Activated naive CD8-positive, alpha-beta T cell (primary cell): ENCODE results near the gene LGALS7B.
"Not testable (repeated sequence)": the region's sequence is repeated elsewhere in the genome, so short reads cannot be mapped to it uniquely, and the experiment has no call there.

ENCODE experiments used
- H3K27ac Mint-ChIP-seq: one replicate; pipeline ENCODE4 v1.8.0; 2021; ENCODE audit warnings: mixed read lengths
- H3K27me3 Mint-ChIP-seq: one replicate; pipeline ENCODE4 v1.8.0; 2021; ENCODE audit warnings: mixed read lengths
- H3K36me3 Mint-ChIP-seq: one replicate; pipeline ENCODE4 v1.8.0; 2021; ENCODE audit warnings: mixed read lengths
- H3K4me1 Mint-ChIP-seq: one replicate; pipeline ENCODE4 v1.8.0; 2021; ENCODE audit warnings: low read depth, mixed read lengths
- H3K4me3 Mint-ChIP-seq: one replicate; pipeline ENCODE4 v1.8.0; 2021; ENCODE audit warnings: mild to moderate bottlenecking, mixed read lengths
- H3K9me3 Mint-ChIP-seq: one replicate; pipeline ENCODE4 v1.8.0; 2021; ENCODE audit warnings: low read depth, mixed read lengths

The LGALS7B gene

GRCh38 chr19:38816131-38816750 lies 27.2 kb downstream of the LGALS7B start:
- no peaks in the 10 kb centered on the region for H3K36me3 Mint-ChIP-seq
- no peaks in the 10 kb centered on the region for H3K9me3 Mint-ChIP-seq
- no peak overlapping the region for H3K27ac Mint-ChIP-seq

DNA sequence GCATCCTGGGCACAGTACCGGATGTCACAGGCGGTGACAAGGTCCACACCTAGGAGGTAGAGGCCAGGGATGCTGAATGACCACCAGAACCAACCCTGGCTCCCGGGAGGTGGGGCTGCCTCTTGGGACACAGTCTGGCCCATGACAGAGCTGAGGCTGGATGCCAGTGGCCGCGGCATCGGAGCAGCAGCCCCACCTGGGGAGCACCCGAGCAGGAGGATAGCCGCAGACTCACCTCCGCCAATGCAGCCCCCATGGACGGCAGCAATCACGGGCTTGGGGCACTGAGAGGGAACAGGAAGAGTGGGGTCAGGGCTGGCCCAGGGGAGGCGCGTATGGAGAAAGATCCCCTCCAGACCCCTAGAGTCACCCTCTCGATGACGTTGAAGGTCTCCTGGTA lies 28.1 kb downstream of the LGALS7B start:
- no peaks in the 10 kb centered on the region for H3K9me3 Mint-ChIP-seq
- H3K27me3 Mint-ChIP-seq = no peaks in the 10 kb centered on the region
- H3K4me1 Mint-ChIP-seq = peaks cover 7% of the 10 kb centered on the region
- H3K27ac Mint-ChIP-seq = no peak overlapping the region
- H3K36me3 Mint-ChIP-seq = no peaks in the 10 kb centered on the region
- no peak overlapping the region for H3K4me3 Mint-ChIP-seq

More at GRCh38 chr19:38816131-38816750, 27.2 kb downstream of the LGALS7B start:
- H3K4me1 Mint-ChIP-seq = peaks cover 6% of the 10 kb centered on the region
- no peak overlapping the region for H3K4me3 Mint-ChIP-seq
- H3K27me3 Mint-ChIP-seq = no peaks in the 10 kb centered on the region

DNA sequence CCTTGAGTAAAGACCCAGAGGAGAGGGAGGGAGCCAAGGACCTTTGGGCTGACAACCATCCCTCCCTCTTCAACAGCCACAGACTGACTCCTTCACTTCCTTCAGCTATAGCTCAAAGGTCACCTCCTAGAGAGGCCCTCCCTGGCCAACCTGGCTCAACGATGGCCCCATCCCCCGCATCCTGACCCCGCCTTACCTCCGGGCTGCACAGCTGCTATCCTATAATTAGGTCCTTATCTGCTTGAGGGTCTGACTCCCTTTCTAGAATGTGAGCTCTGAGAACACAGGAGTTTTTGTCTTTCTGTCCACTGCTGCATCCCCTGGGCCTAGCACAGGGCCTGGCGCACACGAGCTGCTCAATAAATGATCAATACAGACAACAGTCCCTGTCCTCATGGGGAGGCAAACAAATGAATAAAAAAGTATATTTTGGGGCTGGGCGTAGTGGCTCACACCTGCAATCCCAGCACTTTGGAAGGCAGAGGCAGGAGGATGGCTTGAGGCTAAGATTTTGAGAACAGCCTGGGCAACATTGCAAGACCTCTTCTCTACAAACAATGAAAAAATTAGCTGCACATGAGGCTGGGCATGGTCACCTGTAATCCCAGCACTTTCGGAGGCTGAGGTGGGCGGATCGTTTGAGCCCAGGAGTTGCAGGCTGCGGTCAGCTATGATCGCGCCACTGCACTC lies 30.4 kb downstream of the LGALS7B start:
- no peak overlapping the region for H3K27ac Mint-ChIP-seq
- no peak overlapping the region for H3K4me3 Mint-ChIP-seq
- H3K27me3 Mint-ChIP-seq = no peaks in the 10 kb centered on the region
- H3K36me3 Mint-ChIP-seq = peaks cover 8% of the 10 kb centered on the region
- H3K4me1 Mint-ChIP-seq = peaks cover 18% of the 10 kb centered on the region
- no peaks in the 10 kb centered on the region for H3K9me3 Mint-ChIP-seq

GRCh38 chr19:38821230-38821825 lies 32.3 kb downstream of the LGALS7B start:
- H3K4me3 Mint-ChIP-seq, H3K36me3 Mint-ChIP-seq, H3K9me3 Mint-ChIP-seq, H3K27me3 Mint-ChIP-seq, H3K27ac Mint-ChIP-seq: not testable (repeated sequence)
- H3K4me1 Mint-ChIP-seq = peaks cover 30% of the 10 kb centered on the region

DNA sequence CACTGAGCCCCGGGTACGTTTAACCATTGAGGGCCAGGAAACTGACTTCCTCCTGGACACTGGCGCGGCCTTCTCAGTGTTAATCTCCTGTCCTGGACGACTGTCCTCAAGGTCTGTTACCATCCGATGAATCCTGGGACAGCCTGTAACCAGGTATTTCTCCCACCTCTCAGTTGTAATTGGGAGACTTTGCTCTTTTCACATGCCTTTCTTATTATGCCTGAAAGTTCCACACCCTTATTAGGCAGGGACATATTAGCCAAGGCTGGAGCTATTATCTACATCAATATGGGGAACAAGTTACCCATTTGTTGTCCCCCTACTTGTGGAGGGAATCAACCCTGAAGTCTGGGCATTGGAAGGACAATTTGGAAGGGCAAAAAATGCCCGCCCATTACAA lies 36.9 kb downstream of the LGALS7B start:
- H3K36me3 Mint-ChIP-seq = peaks cover 10% of the 10 kb centered on the region
- H3K27me3 Mint-ChIP-seq, H3K27ac Mint-ChIP-seq, H3K4me3 Mint-ChIP-seq, H3K9me3 Mint-ChIP-seq: not testable (repeated sequence)
- H3K4me1 Mint-ChIP-seq = peaks cover 51% of the 10 kb centered on the region

GRCh38 chr19:38826856-38827551 lies 38.0 kb downstream of the LGALS7B start:
- Mint-ChIP-seq H3K4me3 (peak overlapping the region; percentile 27), H3K4me1 (peaks cover 57% of the 10 kb centered on the region), H3K9me3 (no peaks in the 10 kb centered on the region), H3K36me3 (peaks cover 13% of the 10 kb centered on the region), H3K27ac (peak overlapping the region; percentile 10), H3K27me3 (no peaks in the 10 kb centered on the region)

GRCh38 chr19:38829203-38829602 lies 40.2 kb downstream of the LGALS7B start:
- peaks cover 50% of the 10 kb centered on the region for H3K4me1 Mint-ChIP-seq
- H3K36me3 Mint-ChIP-seq, H3K27ac Mint-ChIP-seq: not testable (repeated sequence)

DNA sequence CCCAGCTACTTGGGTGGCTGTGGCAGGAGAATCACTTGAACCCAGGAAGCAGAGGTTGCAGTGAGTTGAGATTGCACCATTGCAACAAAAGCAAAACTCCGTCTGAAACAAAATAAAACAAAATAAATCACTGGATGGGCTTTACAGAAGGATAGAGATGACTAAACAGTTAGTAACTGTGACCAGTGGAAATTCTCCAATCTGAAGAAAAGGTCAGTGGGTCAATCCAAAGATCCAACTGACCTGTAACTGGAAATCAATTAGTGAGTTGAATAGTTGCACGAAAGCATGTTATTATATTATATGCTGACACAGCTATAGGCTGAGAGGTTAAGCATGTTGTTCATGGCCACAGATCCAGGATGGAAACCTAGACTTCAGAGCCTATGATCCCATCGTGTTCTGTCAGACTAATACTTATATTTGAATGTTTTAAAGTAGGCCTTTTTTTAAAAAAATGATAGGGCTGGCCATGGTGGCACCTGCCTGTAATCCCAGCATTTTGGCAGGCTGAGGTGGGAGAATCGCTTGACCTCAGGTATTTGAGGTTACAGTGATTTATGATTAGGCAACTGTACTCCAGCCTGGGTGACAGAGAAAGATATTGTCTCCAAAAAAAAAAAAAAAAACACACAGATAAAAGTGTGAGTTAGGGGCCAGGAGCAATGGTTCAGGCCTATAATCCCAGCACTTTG lies 41.2 kb downstream of the LGALS7B start:
- Mint-ChIP-seq H3K9me3 (no peaks in the 10 kb centered on the region), H3K27me3 (no peaks in the 10 kb centered on the region), H3K4me1 (peaks cover 44% of the 10 kb centered on the region), H3K36me3 (peaks cover 5% of the 10 kb centered on the region), H3K4me3 (peak overlapping the region; percentile 93), H3K27ac (no peak overlapping the region)

More at GRCh38 chr19:38829203-38829602, 40.2 kb downstream of the LGALS7B start:
- not testable (repeated sequence) for H3K9me3 Mint-ChIP-seq, H3K27me3 Mint-ChIP-seq, H3K4me3 Mint-ChIP-seq

GRCh38 chr19:38831142-38831605 lies 42.2 kb downstream of the LGALS7B start:
- no peaks in the 10 kb centered on the region for H3K27me3 Mint-ChIP-seq
- peak overlapping the region; percentile 93 for H3K4me3 Mint-ChIP-seq
- H3K27ac Mint-ChIP-seq = peak overlapping the region; percentile 94
- H3K4me1 Mint-ChIP-seq = peaks cover 42% of the 10 kb centered on the region
- no peaks in the 10 kb centered on the region for H3K9me3 Mint-ChIP-seq
- H3K36me3 Mint-ChIP-seq = peaks cover 5% of the 10 kb centered on the region

GRCh38 chr19:38833092-38833425 lies 44.1 kb downstream of the LGALS7B start:
- Mint-ChIP-seq H3K27ac (no peak overlapping the region), H3K9me3 (no peaks in the 10 kb centered on the region), H3K4me3 (peak overlapping the region; percentile 13), H3K27me3 (no peaks in the 10 kb centered on the region), H3K36me3 (peaks cover 3% of the 10 kb centered on the region), H3K4me1 (peaks cover 35% of the 10 kb centered on the region)

DNA sequence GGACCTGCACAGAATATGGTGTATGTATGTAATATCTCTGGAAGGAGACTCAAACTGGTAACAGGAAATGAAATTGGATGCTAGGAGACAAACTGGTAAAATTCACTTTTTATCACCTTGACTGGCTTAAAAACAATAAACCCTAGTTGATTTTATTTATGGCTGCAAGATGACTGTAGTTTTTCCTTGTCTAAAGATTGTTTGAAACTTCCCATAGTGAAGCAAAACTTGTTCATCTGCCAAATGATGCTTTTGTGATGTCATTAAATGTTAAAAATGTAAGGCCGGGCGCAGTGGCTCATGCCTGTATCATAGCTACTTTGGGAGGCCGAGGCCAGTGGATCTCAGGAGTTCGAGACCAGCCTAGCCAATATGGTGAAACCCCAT lies 45.1 kb downstream of the LGALS7B start:
- peaks cover 44% of the 10 kb centered on the region for H3K4me1 Mint-ChIP-seq
- H3K27ac Mint-ChIP-seq = peak overlapping the region; percentile 70
- H3K9me3 Mint-ChIP-seq = no peaks in the 10 kb centered on the region
- H3K27me3 Mint-ChIP-seq = no peaks in the 10 kb centered on the region
- H3K36me3 Mint-ChIP-seq = peaks cover 4% of the 10 kb centered on the region
- H3K4me3 Mint-ChIP-seq = no peak overlapping the region

DNA sequence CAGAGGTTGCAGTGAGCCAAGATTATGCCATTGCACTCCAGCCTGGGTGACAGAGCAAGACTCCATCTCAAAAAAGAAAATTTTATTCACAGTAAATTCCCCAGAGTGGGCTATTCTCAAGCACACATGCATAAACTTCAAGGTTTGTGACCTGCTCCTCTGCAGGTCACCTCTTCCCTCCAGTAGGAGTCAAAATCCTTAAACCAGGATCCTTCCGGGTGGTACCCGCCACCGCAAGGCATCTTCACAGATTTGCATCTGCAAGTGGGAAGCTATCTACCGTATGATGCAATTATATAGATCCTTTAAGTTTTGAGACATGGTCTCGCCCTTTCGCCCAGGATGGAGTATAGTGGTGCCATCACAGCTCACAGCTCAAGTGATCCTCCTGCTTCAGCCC lies 45.6 kb downstream of the LGALS7B start:
- Mint-ChIP-seq H3K4me1 (peaks cover 49% of the 10 kb centered on the region), H3K27ac (no peak overlapping the region), H3K4me3 (no peak overlapping the region), H3K36me3 (peaks cover 7% of the 10 kb centered on the region), H3K27me3 (no peaks in the 10 kb centered on the region), H3K9me3 (no peaks in the 10 kb centered on the region)

DNA sequence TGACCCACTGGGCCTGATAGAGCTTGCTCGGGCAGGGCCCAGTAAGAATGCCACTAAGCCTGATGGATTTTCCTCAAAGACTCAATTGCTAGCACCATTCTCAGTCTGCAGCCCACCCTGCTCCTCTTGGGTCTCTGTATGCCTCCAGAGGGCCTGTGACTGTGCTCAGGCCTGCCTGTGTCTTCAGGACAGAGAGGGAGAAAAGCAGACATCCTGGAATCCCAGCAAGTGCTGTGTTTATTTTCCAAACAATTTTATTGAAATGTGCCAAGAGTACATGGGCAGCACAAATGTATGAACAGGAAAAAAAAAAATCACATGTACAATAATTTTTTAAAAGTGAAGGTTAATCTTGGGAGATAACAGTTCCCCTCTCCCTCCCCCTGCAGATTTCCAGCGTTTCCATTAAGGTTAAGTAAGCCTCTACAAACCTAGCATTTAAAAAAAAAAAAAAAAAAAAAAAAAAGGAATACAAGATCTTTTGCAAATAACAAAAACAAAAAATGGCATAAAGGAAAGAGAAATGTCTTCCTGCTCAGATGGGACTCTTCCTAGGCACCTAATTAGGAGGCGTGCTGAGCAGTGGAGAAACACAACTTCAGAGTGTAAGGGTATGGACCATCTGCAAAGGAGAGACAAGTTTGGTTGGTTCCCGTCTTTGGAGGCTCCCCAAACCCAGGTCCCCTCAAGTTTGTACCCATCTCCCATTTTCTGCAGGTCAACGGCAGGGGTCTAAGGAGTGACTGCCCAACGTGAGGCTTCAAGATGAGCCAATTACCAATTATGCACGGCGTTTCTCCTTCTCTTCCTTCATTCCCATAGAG lies 47.4 kb downstream of the LGALS7B start:
- Mint-ChIP-seq H3K9me3 (no peaks in the 10 kb centered on the region), H3K4me1 (peaks cover 49% of the 10 kb centered on the region), H3K27me3 (no peaks in the 10 kb centered on the region), H3K36me3 (peaks cover 5% of the 10 kb centered on the region), H3K27ac (peak overlapping the region; percentile 66), H3K4me3 (no peak overlapping the region)

DNA sequence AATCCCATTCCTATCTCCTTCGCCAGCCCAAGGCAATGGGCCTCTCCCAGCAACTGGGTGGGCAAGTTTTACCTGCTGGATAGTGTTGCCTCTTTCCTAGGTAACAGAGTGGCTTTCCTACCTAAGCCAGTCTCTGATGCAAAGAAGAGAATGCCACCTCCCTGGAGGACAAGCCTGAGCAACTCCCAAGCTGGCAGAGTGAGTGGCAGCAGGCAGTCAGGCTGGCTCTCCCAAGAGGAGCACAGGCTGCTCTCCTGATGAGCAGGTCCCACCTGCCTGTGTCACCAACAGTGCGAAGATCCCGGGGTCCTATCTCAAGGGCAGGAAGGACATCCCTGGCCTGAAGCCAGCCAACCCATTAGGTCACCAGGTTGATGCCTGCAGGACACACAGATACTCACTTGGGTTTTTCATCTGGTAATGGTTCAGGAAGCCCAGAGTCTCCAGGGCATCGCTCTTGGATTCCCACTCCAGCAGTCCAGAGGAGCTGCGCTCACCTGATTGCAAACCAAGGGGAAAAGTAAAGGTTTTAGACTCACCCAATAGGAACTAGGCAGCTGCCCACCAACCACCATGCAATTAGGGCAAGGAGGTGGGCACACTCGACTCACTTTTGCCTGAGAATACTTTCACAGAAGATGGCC lies 48.1 kb downstream of the LGALS7B start:
- Mint-ChIP-seq H3K9me3 (no peaks in the 10 kb centered on the region), H3K4me3 (no peak overlapping the region), H3K4me1 (peaks cover 51% of the 10 kb centered on the region), H3K36me3 (peaks cover 10% of the 10 kb centered on the region), H3K27ac (peak overlapping the region; percentile 68), H3K27me3 (no peaks in the 10 kb centered on the region)
